Measurements from ENCODE around the gene PRELID3B. TPM values are rescaled to one million over a fixed set of nuclear protein-coding genes. Genes with fewer than 3 reads are reported as not detected.
A peak's percentile ranks its signal among the peaks of the same experiment; 100 is the strongest.

Gene PRELID3B
- total RNA-seq, 1 donor from 2014 or later, result 78.8 TPM

- Histone ChIP-seq H3K9me3 (ENCODE audit: low read depth) (no peaks in the 10 kb centered on the region), H2AFZ (replicated peaks) (no peak overlapping the region), H3K9ac (no peak overlapping the region), H3K4me3 (no peak overlapping the region), H3F3A (ENCODE audit: low read depth) (no peaks in the 10 kb centered on the region), H3K36me3 (no peaks in the 10 kb centered on the region), H3K79me2 (ENCODE audit: low read depth) (no peaks in the 10 kb centered on the region), H3K4me2 (no peak overlapping the region), H3K27me3 (peaks cover 4% of the 10 kb centered on the region), H4K20me1 (ENCODE audit: low read depth) (no peaks in the 10 kb centered on the region), H3K27ac (no peak overlapping the region), H3K4me1 (no peaks in the 10 kb centered on the region)
- Mint-ChIP-seq H3K4me1 (peaks cover 7% of the 10 kb centered on the region), H3K27ac (no peak overlapping the region), H3K36me3 (no peaks in the 10 kb centered on the region), H3K9me3 (no peaks in the 10 kb centered on the region), H3K27me3 (ENCODE audit: insufficient read depth, low read depth) (peaks cover 2% of the 10 kb centered on the region), H3K4me3 (no peak overlapping the region)
- no peak for DNase-seq (ENCODE audit: low spot score)
- TF ChIP-seq CTCF (IDR thresholded peaks at IDR 0.05) (no peak), EZH2phosphoT487 (IDR thresholded peaks at IDR 0.05) (no peak)
Measured at GRCh38 chr20:59068534-59068933, 25.9 kb upstream of the PRELID3B start.

- Mint-ChIP-seq H3K4me3 (no peak overlapping the region), H3K9me3 (no peaks in the 10 kb centered on the region), H3K27me3 (ENCODE audit: insufficient read depth, low read depth) (peaks cover 3% of the 10 kb centered on the region), H3K27ac (no peak overlapping the region), H3K4me1 (peaks cover 22% of the 10 kb centered on the region), H3K36me3 (no peaks in the 10 kb centered on the region)
- H2AFZ ChIP-seq (replicated peaks), result peak overlapping the region; percentile 73
- H3K27ac ChIP-seq, result no peak overlapping the region
- H3K4me1 ChIP-seq, result no peaks in the 10 kb centered on the region
- H3K4me2 ChIP-seq, result no peak overlapping the region
- no peaks in the 10 kb centered on the region for H3K9me3 ChIP-seq (ENCODE audit: low read depth)
- TF ChIP-seq EZH2 (IDR thresholded peaks at IDR 0.05), result no peak
- no peak for TF ChIP-seq EZH2phosphoT487 (IDR thresholded peaks at IDR 0.05)
- no peak for TF ChIP-seq CTCF (IDR thresholded peaks at IDR 0.05)
- H3K27me3 ChIP-seq, result no peaks in the 10 kb centered on the region
- no peaks in the 10 kb centered on the region for H4K20me1 ChIP-seq (ENCODE audit: low read depth)
- H3K4me3 ChIP-seq, result no peak overlapping the region
- H3K79me2 ChIP-seq (ENCODE audit: low read depth), result no peaks in the 10 kb centered on the region
- no peaks in the 10 kb centered on the region for H3K36me3 ChIP-seq
- DNase-seq (ENCODE audit: low spot score), result no peak
- H3K9ac ChIP-seq, result no peak overlapping the region
- no peaks in the 10 kb centered on the region for H3F3A ChIP-seq (ENCODE audit: low read depth)
Measured at GRCh38 chr20:59064214-59064722, 21.7 kb upstream of the PRELID3B start.

- Histone ChIP-seq H3K4me1 (no peaks in the 10 kb centered on the region), H3K9me3 (ENCODE audit: low read depth) (no peaks in the 10 kb centered on the region), H4K20me1 (ENCODE audit: low read depth) (no peaks in the 10 kb centered on the region), H3K27me3 (no peaks in the 10 kb centered on the region), H3K79me2 (ENCODE audit: low read depth) (no peaks in the 10 kb centered on the region), H3K36me3 (no peaks in the 10 kb centered on the region), H3K27ac (no peak overlapping the region), H3K4me2 (no peak overlapping the region), H3K9ac (no peak overlapping the region), H3K4me3 (no peak overlapping the region), H3F3A (ENCODE audit: low read depth) (no peaks in the 10 kb centered on the region), H2AFZ (replicated peaks) (peak overlapping the region; percentile 73)
- H3K9me3 Mint-ChIP-seq, result no peaks in the 10 kb centered on the region
- peak; percentile 28 for DNase-seq (ENCODE audit: low spot score)
- peaks cover 22% of the 10 kb centered on the region for H3K4me1 Mint-ChIP-seq
- H3K27ac Mint-ChIP-seq, result peak overlapping the region; percentile 48
- peak overlapping the region; percentile 18 for H3K4me3 Mint-ChIP-seq
- peaks cover 3% of the 10 kb centered on the region for H3K27me3 Mint-ChIP-seq (ENCODE audit: insufficient read depth, low read depth)
- no peaks in the 10 kb centered on the region for H3K36me3 Mint-ChIP-seq
- no peak for TF ChIP-seq CTCF (IDR thresholded peaks at IDR 0.05)
- no peak for TF ChIP-seq EZH2 (IDR thresholded peaks at IDR 0.05)
- TF ChIP-seq EZH2phosphoT487 (IDR thresholded peaks at IDR 0.05), result no peak
Measured at GRCh38 chr20:59063358-59064213, 21.0 kb upstream of the PRELID3B start.

Measured in neural progenitor cell (in vitro differentiated cells).